Inflammatory macrophage (primary cell): ENCODE data around the gene IQCM.

Experiments used
- DNase-seq, 2 donors: peaks; one replicate each; pipeline ENCODE4 v3.0.0-alpha.2; 2020 to 2022

The IQCM gene

GRCh38 chr4:149768477-149768876, 47.2 kb downstream of the IQCM start:
- DNase-seq: no peak

GRCh38 chr4:149766135-149766534, 49.5 kb downstream of the IQCM start:
- no peak for DNase-seq

- no peak for DNase-seq
Observed at GRCh38 chr4:149765630-149766029, 50.0 kb downstream of the IQCM start.

GRCh38 chr4:149755969-149756368, 59.7 kb downstream of the IQCM start:
- no peak for DNase-seq

GRCh38 chr4:149754526-149754925, 61.1 kb downstream of the IQCM start:
- DNase-seq: no peak

- DNase-seq: no peak
Observed at GRCh38 chr4:149752729-149753128, 62.9 kb downstream of the IQCM start.

- no peak for DNase-seq
Observed at GRCh38 chr4:149751174-149751573, 64.5 kb downstream of the IQCM start.

- DNase-seq: no peak
Observed at GRCh38 chr4:149749784-149750183, 65.9 kb downstream of the IQCM start.

- no peak for DNase-seq
Observed at GRCh38 chr4:149747646-149748045, 68.0 kb downstream of the IQCM start.

- no peak for DNase-seq
Observed at GRCh38 chr4:149746276-149746675, 69.4 kb downstream of the IQCM start.

GRCh38 chr4:149741186-149741831, 74.3 kb downstream of the IQCM start:
- DNase-seq: no peak

- DNase-seq: no peak
Observed at GRCh38 chr4:149738156-149738555, 77.5 kb downstream of the IQCM start.

- DNase-seq: no peak
Observed at GRCh38 chr4:149735796-149736195, 79.8 kb downstream of the IQCM start.

GRCh38 chr4:149728444-149728843, 87.2 kb downstream of the IQCM start:
- no peak for DNase-seq

- DNase-seq: no peak
Observed at GRCh38 chr4:149727663-149728062, 88.0 kb downstream of the IQCM start.

- DNase-seq: no peak
Observed at GRCh38 chr4:149723065-149723464, 92.6 kb downstream of the IQCM start.

GRCh38 chr4:149719806-149720205, 95.8 kb downstream of the IQCM start:
- DNase-seq: no peak

- DNase-seq: no peak
Observed at GRCh38 chr4:149719357-149719756, 96.3 kb downstream of the IQCM start.

GRCh38 chr4:149718500-149718899, 97.1 kb downstream of the IQCM start:
- no peak for DNase-seq

GRCh38 chr4:149716728-149717127, 98.9 kb downstream of the IQCM start:
- no peak for DNase-seq

GRCh38 chr4:149715822-149716585, 99.6 kb downstream of the IQCM start:
- no peak for DNase-seq

- DNase-seq: no peak
Observed at GRCh38 chr4:149713031-149713430, 102.6 kb downstream of the IQCM start.

- DNase-seq: no peak
Observed at GRCh38 chr4:149711593-149712365, 103.9 kb downstream of the IQCM start.

GRCh38 chr4:149709640-149710039, 106.0 kb downstream of the IQCM start:
- DNase-seq: no peak
